Trophoblast cell (in vitro differentiated cells and primary cell): ENCODE results near the gene FCER2.

Experiments used
- DNase-seq, 2 donors: peaks; one replicate each; pipeline ENCODE4 v3.0.0-alpha.2; 2016
- H2AFZ ChIP-seq: 2 replicates; pipeline ENCODE4 v1.6.1; 2013; ENCODE audit warnings: low read length, moderate library complexity, mild to moderate bottlenecking; ENCODE audit not compliant: insufficient read depth, poor library complexity
- H2AK5ac ChIP-seq: 2 replicates; pipeline ENCODE4 v1.6.1; 2013; ENCODE audit warnings: mild to moderate bottlenecking, low read length
- H2BK120ac ChIP-seq: 2 replicates; pipeline ENCODE4 v1.6.1; 2013; ENCODE audit warnings: low read length, mild to moderate bottlenecking, moderate library complexity; ENCODE audit not compliant: insufficient read depth, poor library complexity
- H2BK12ac ChIP-seq: 2 replicates; pipeline ENCODE4 v1.6.1; 2013; ENCODE audit warnings: mild to moderate bottlenecking, low read length, moderate library complexity
- H2BK5ac ChIP-seq: 2 replicates; pipeline ENCODE4 v1.6.1; 2013; ENCODE audit warnings: low read length, low read depth, moderate library complexity, mild to moderate bottlenecking; ENCODE audit not compliant: poor library complexity
- H3K14ac ChIP-seq: 2 replicates; pipeline ENCODE4 v1.6.1; 2013; ENCODE audit warnings: mild to moderate bottlenecking, low read length
- H3K18ac ChIP-seq: 2 replicates; pipeline ENCODE4 v1.6.1; 2013; ENCODE audit warnings: mild to moderate bottlenecking, low read length
- H3K23ac ChIP-seq: 2 replicates; pipeline ENCODE4 v1.6.1; 2013; ENCODE audit warnings: low read length
- H3K27ac ChIP-seq: 2 replicates; pipeline ENCODE4 v1.5.1; 2013; ENCODE audit warnings: low read depth, mild to moderate bottlenecking, inconsistent platforms, low read length, moderate library complexity
- H3K27me3 ChIP-seq: 2 replicates; pipeline ENCODE4 v1.6.1; 2013; ENCODE audit warnings: inconsistent platforms, mild to moderate bottlenecking, low read length, moderate library complexity; ENCODE audit not compliant: insufficient read depth
- H3K36me3 ChIP-seq, 2 experiments: 1 replicate in 1 of 2; 2 replicates in 1 of 2; pipeline ENCODE4 v1.6.1; 2013; ENCODE audit warnings: low read length in 2 of 2, mild to moderate bottlenecking in 2 of 2, moderate library complexity in 1 of 2; ENCODE audit not compliant: insufficient read depth in 2 of 2, control insufficient read depth in 1 of 2
- H3K4ac ChIP-seq: 2 replicates; pipeline ENCODE4 v1.6.1; 2013; ENCODE audit warnings: low read depth, mild to moderate bottlenecking, low read length, moderate library complexity
- H3K4me1 ChIP-seq, 2 experiments: 1 replicate in 1 of 2; 2 replicates in 1 of 2; pipeline ENCODE4 v1.6.1; 2013; ENCODE audit warnings: low read length in 2 of 2, mild to moderate bottlenecking in 2 of 2, moderate library complexity in 1 of 2; ENCODE audit not compliant: insufficient read depth in 2 of 2, control insufficient read depth in 1 of 2
- H3K4me2 ChIP-seq: 2 replicates; pipeline ENCODE4 v1.6.1; 2013; ENCODE audit warnings: inconsistent platforms, mild to moderate bottlenecking, low read length, moderate library complexity
- H3K4me3 ChIP-seq: 2 replicates; pipeline ENCODE4 v1.5.1; 2013; ENCODE audit warnings: mild to moderate bottlenecking, low read depth, low read length, inconsistent platforms
- H3K79me1 ChIP-seq: one replicate; pipeline ENCODE4 v1.6.1; 2013; ENCODE audit warnings: low read length
- H3K79me2 ChIP-seq: 2 replicates; pipeline ENCODE4 v1.6.1; 2013; ENCODE audit warnings: low read length, mild to moderate bottlenecking; ENCODE audit not compliant: control insufficient read depth, insufficient read depth, poor library complexity
- H3K9ac ChIP-seq: 2 replicates; pipeline ENCODE4 v1.6.1; 2013; ENCODE audit warnings: mild to moderate bottlenecking, low read length
- H3K9me3 ChIP-seq: 2 replicates; pipeline ENCODE4 v1.6.1; 2013; ENCODE audit warnings: low read depth, mild to moderate bottlenecking, control low read depth, inconsistent platforms, low read length; ENCODE audit not compliant: insufficient read depth
- H4K12ac ChIP-seq: 2 replicates; pipeline ENCODE4 v1.6.1; 2013; ENCODE audit warnings: low read depth, mild to moderate bottlenecking, low read length, moderate library complexity
- H4K8ac ChIP-seq: 2 replicates; pipeline ENCODE4 v1.6.1; 2013; ENCODE audit warnings: low read depth, mild to moderate bottlenecking, low read length, moderate library complexity
- H4K91ac ChIP-seq: one replicate; pipeline ENCODE4 v1.6.1; 2013; ENCODE audit warnings: low read depth, mild to moderate bottlenecking, low read length, moderate library complexity
- WGBS: extraction: QIAGEN DNeasy Blood & Tissue Kit; methylation state at CpG from one replicate; pipeline ENCODE4 v1.1.7; 2013; ENCODE audit warnings: missing lambda C conversion rate; ENCODE audit not compliant: insufficient read length, insufficient coverage; ENCODE audit errors: extremely low coverage; 5-methylcytosine and 5-hydroxymethylcytosine counted together

The FCER2 gene

DNA sequence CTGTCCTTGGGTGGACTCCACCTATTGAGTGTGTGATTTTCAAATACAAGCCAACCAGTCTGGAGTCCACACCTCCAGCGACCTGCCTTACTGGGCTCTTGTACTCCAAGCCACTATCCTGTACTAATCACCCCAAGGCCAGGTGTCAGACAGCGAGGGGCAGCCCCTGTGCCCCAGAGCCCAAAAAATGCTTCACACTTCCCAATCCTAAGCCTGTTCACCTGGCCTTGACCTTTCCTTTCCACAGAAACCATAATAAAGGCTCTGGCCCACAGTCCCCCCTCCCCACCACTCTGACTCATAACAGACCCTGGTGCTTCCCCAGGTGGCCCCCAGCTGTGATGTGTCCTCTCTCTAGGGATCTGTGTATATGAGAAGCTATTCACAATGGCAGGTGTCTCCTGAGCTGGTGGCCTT lies 41.5 kb upstream of the FCER2 start:
- no peak overlapping the region for H2BK120ac ChIP-seq
- H2AFZ ChIP-seq: no peak overlapping the region

DNA sequence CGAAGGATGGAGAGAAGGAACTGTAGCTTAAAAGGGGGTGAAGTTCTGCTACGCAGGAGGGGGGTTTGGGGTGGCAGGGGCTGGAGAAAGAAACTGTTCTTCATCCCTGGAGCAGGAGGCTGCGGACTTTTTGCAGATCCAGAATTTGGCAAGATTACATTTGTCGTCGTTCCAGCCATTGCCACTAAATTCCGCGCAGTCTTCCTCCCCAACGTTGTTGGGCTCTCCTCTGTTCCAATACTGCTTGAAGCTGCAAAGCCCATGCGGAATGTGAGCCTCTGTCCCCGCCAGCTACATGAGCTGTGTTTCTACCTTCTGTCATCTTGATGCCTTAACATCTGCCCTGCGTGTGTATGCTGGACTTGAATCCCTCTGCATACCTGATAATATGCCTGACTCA lies 41.1 kb upstream of the FCER2 start:
- Histone ChIP-seq H3K4ac (no peak overlapping the region), H3K36me3 (no peaks in the 10 kb centered on the region), H3K4me1 (no peaks in the 10 kb centered on the region), H2AFZ (no peak overlapping the region), H4K8ac (no peak overlapping the region), H3K14ac (no peak overlapping the region), H3K9me3 (no peaks in the 10 kb centered on the region), H3K18ac (no peak overlapping the region), H3K4me3 (no peak overlapping the region), H3K23ac (no peak overlapping the region), H3K27ac (no peak overlapping the region), H3K4me2 (no peak overlapping the region), H3K9ac (no peak overlapping the region), H2BK120ac (no peak overlapping the region), H2BK5ac (no peak overlapping the region), H4K12ac (no peak overlapping the region), H2BK12ac (no peak overlapping the region), H3K79me2 (no peaks in the 10 kb centered on the region), H4K91ac (no peak overlapping the region), H3K27me3 (no peaks in the 10 kb centered on the region), H3K79me1 (no peaks in the 10 kb centered on the region), H2AK5ac (no peak overlapping the region)
- peak in 1 of 2 donors; percentile 22 for DNase-seq
- no CpG with 5 or more reads among the region's 11 CpGs for WGBS

More for the DNA sequence above, 41.5 kb upstream of the FCER2 start:
- Histone ChIP-seq H2AK5ac (no peak overlapping the region), H3K36me3 (no peaks in the 10 kb centered on the region), H3K79me2 (no peaks in the 10 kb centered on the region), H3K27ac (no peak overlapping the region), H3K4ac (no peak overlapping the region), H3K9ac (no peak overlapping the region), H3K27me3 (no peaks in the 10 kb centered on the region), H3K23ac (no peak overlapping the region), H4K8ac (no peak overlapping the region), H3K14ac (no peak overlapping the region), H4K91ac (no peak overlapping the region), H3K18ac (no peak overlapping the region), H3K9me3 (no peaks in the 10 kb centered on the region), H2BK5ac (no peak overlapping the region), H3K4me2 (no peak overlapping the region), H2BK12ac (no peak overlapping the region), H3K79me1 (no peaks in the 10 kb centered on the region), H3K4me1 (no peaks in the 10 kb centered on the region), H4K12ac (no peak overlapping the region), H3K4me3 (no peak overlapping the region)
- WGBS: no CpG with 5 or more reads among the region's 2 CpGs
- no peak for DNase-seq

GRCh38 chr19:7742575-7742974 lies 40.6 kb upstream of the FCER2 start:
- no peak overlapping the region for H3K9ac ChIP-seq
- H2BK120ac ChIP-seq: no peak overlapping the region
- H3K79me1 ChIP-seq: no peaks in the 10 kb centered on the region
- H3K18ac ChIP-seq: no peak overlapping the region
- H4K91ac ChIP-seq: no peak overlapping the region
- H3K4ac ChIP-seq: no peak overlapping the region
- H3K27me3 ChIP-seq: no peaks in the 10 kb centered on the region
- no peaks in the 10 kb centered on the region for H3K36me3 ChIP-seq
- WGBS: no CpG with 5 or more reads among the region's 2 CpGs
- H2AK5ac ChIP-seq: no peak overlapping the region
- no peak overlapping the region for H3K23ac ChIP-seq
- no peak overlapping the region for H2BK12ac ChIP-seq
- no peaks in the 10 kb centered on the region for H3K9me3 ChIP-seq
- H3K4me1 ChIP-seq: no peaks in the 10 kb centered on the region
- H3K14ac ChIP-seq: no peak overlapping the region
- H3K79me2 ChIP-seq: no peaks in the 10 kb centered on the region
- H2BK5ac ChIP-seq: no peak overlapping the region
- no peak overlapping the region for H4K8ac ChIP-seq
- H4K12ac ChIP-seq: no peak overlapping the region
- no peak overlapping the region for H2AFZ ChIP-seq
- DNase-seq: no peak
- no peak overlapping the region for H3K27ac ChIP-seq
- no peak overlapping the region for H3K4me3 ChIP-seq
- no peak overlapping the region for H3K4me2 ChIP-seq

DNA sequence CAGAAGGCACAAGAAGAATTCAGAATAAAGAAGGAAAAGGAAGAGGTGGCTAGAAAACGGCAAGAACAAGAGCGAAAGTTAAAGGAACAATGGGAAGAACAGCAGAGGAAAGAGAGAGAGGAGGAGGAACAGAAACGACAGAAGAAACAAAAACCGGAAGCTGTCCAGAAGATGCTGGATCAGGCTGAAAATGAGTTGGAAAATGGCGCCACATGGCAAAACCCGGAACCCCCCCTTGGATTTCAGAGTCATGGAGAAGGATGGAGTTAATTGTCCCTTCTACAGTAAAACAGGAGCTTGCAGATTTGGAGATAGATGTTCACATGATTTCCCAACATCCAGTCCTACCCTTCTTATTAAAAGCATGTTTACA lies 38.7 kb upstream of the FCER2 start:
- Histone ChIP-seq H3K27me3 (no peaks in the 10 kb centered on the region), H3K4me2 (no peak overlapping the region), H4K91ac (no peak overlapping the region), H2AFZ (no peak overlapping the region), H3K36me3 (no peaks in the 10 kb centered on the region), H2AK5ac (no peak overlapping the region), H3K9me3 (no peaks in the 10 kb centered on the region), H3K4me1 (no peaks in the 10 kb centered on the region), H3K4me3 (no peak overlapping the region), H3K4ac (no peak overlapping the region), H4K12ac (no peak overlapping the region), H2BK12ac (no peak overlapping the region), H3K9ac (no peak overlapping the region), H2BK120ac (no peak overlapping the region), H3K27ac (no peak overlapping the region), H3K23ac (no peak overlapping the region), H3K79me1 (no peaks in the 10 kb centered on the region), H4K8ac (no peak overlapping the region), H3K18ac (no peak overlapping the region), H2BK5ac (no peak overlapping the region), H3K79me2 (no peaks in the 10 kb centered on the region), H3K14ac (no peak overlapping the region)
- no peak for DNase-seq
- WGBS: no CpG with 5 or more reads among the region's 6 CpGs
